OCI-LY3 (cell line): ENCODE data around the gene OAF.

Source experiments
- EZH2phosphoT487 ChIP-seq: fragments of 200-600 bp; shearing (Covaris generic); IDR thresholded peaks from 2 replicates; pipeline ENCODE4 v1.6.1; 2018; ENCODE audit warnings: antibody characterized with exemption, mixed run types, low read depth
- TF ChIP-seq, protein P1 (sequence below): fragments of 200-600, 300-600 bp; sonication (generic); IDR thresholded peaks from 2 replicates; pipeline ENCODE4 v1.5.1; 2014; ENCODE audit warnings: antibody characterized with exemption, low read length, low read depth

DNA sequence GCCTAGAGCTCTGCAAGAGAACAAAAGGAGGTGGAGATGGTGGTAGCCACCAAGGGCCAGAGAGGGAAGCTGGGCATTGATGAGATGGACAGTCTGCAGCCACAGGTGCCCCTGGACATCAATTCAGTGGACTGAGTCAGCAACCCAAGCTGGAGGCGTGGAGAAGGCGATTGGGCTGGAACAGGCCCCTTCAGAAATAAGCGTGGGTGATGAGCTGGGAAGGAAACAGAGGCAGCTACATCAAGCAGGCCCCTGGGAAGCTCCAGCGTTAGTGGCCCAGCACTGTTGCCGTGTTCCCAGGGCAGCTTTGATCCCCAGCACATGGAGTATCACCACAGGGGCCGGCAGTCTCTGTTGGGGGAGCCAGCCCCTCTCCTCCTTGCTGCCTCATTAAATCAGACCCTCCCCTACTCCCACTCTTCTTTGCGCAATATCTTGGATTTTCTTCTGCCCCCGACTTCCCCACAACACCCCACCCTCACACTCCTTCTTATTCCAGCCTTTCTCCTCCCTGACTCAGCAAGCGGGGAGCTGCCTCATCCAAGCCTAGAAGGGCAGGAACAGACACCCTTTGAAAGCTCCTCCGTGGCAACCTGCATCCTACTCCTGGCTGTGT is 31.7 kb upstream of the OAF start:
- TF ChIP-seq, protein P1, sequence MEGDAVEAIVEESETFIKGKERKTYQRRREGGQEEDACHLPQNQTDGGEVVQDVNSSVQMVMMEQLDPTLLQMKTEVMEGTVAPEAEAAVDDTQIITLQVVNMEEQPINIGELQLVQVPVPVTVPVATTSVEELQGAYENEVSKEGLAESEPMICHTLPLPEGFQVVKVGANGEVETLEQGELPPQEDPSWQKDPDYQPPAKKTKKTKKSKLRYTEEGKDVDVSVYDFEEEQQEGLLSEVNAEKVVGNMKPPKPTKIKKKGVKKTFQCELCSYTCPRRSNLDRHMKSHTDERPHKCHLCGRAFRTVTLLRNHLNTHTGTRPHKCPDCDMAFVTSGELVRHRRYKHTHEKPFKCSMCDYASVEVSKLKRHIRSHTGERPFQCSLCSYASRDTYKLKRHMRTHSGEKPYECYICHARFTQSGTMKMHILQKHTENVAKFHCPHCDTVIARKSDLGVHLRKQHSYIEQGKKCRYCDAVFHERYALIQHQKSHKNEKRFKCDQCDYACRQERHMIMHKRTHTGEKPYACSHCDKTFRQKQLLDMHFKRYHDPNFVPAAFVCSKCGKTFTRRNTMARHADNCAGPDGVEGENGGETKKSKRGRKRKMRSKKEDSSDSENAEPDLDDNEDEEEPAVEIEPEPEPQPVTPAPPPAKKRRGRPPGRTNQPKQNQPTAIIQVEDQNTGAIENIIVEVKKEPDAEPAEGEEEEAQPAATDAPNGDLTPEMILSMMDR, result no peak
- no peak for TF ChIP-seq EZH2phosphoT487
